MV-4-11 (cell line): ENCODE results near the gene KCNQ1.

ENCODE experiments used
- DNase-seq: peaks from one replicate; lab custom pipeline; 2025; lab: John Stamatoyannopoulos, UW

KCNQ1 gene

GRCh38 chr11:2716376-2717095 is 271.7 kb downstream of the KCNQ1 start:
- no peak for DNase-seq

- DNase-seq: no peak
Measured at GRCh38 chr11:2717561-2718325, 272.9 kb downstream of the KCNQ1 start.

GRCh38 chr11:2718817-2719438 is 274.1 kb downstream of the KCNQ1 start:
- no peak for DNase-seq

GRCh38 chr11:2719831-2720590 is 275.2 kb downstream of the KCNQ1 start:
- DNase-seq: no peak

- no peak for DNase-seq
Measured at GRCh38 chr11:2721210-2721916, 276.6 kb downstream of the KCNQ1 start.

- no peak for DNase-seq
Measured at GRCh38 chr11:2722955-2723354, 278.1 kb downstream of the KCNQ1 start.

- no peak for DNase-seq
Measured at GRCh38 chr11:2724104-2724503, 279.3 kb downstream of the KCNQ1 start.

- no peak for DNase-seq
Measured at GRCh38 chr11:2724653-2725367, 280.0 kb downstream of the KCNQ1 start.

GRCh38 chr11:2725368-2726300 is 280.8 kb downstream of the KCNQ1 start:
- no peak for DNase-seq

GRCh38 chr11:2726964-2727363 is 282.2 kb downstream of the KCNQ1 start:
- no peak for DNase-seq

GRCh38 chr11:2728128-2728662 is 283.4 kb downstream of the KCNQ1 start:
- no peak for DNase-seq

GRCh38 chr11:2728663-2729332 is 284.0 kb downstream of the KCNQ1 start:
- no peak for DNase-seq

- no peak for DNase-seq
Measured at GRCh38 chr11:2729841-2730240, 285.0 kb downstream of the KCNQ1 start.

- no peak for DNase-seq
Measured at GRCh38 chr11:2730272-2731129, 285.7 kb downstream of the KCNQ1 start.

- DNase-seq: no peak
Measured at GRCh38 chr11:2731130-2732125, 286.6 kb downstream of the KCNQ1 start.

GRCh38 chr11:2732261-2732939 is 287.6 kb downstream of the KCNQ1 start:
- no peak for DNase-seq
